GM19397 (cell line): ENCODE measurements around the gene TANGO2.

Experiments used
- ATAC-seq: cut with Tn5 transposase; IDR thresholded peaks from one replicate; pipeline ENCODE4 v1.9.1; 2021; ENCODE audit warnings: mild to moderate bottlenecking, moderate library complexity; ENCODE audit not compliant: unreplicated experiment

TANGO2 gene

GRCh38 chr22:20011123-20011992, 9.6 kb upstream of the TANGO2 start:
- no peak for ATAC-seq

DNA sequence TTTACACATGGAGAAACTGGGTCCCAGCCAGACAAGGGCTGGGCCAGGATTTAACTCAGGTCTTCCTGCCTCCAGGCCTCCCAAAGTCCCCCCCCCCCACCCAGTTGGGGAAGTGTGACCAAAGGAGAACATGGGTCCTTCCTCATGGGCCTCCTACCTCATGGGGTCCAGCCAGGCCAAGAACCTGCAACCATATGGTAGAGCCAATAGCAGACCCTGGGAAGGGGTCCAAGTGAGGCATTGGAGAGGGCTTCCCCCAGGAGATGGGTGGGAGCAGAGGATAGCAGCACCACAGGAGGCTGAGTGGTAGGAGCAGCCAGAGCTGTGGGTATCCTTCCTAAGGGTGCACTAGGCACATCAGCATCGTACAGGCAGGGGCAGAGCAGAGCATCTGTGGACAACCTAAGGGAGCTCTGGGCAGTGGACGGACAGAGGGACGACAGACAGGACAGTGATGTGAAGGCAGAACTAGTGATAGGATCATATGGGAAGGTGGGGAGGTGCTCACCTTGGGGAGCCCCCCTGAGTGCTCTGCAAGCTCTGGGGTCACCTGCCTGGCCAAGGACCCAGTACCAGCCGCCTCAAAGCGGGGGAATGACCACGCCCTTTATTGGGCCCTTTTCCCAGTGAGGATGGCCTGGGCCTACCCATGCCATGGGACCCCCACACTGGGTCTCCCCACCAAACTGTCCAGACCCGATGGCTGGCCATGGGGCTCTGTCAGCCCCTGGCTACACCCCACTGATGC, 8.7 kb upstream of the TANGO2 start:
- ATAC-seq: no peak

DNA sequence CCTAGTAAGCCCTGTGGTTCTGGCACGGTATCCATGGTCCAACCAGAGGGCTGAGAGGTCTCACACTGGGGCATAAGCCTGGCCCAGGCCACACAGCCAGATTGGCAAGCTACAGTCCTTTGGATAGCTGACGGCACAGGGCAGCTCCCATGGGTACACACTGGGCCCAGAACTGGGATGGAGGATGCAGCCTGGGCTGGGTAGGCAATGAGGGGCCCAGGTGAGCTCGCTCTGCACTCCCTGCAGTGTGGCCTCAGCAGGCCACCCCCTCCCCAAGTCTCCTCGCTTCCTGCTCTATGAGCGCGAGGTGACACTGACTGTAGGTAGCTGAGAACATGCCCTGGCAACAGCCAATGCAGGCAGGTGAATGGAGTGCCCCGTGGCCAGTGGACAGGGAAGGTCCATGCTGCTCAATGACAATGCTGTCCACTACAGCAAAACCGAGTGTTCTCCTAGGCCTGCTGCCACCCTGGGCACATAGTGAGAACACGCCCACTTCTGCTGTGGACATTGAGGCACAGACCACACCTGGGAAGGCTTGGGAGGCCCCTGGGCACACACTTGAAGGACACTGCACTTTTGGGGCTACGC, 8.1 kb upstream of the TANGO2 start:
- no peak for ATAC-seq

DNA sequence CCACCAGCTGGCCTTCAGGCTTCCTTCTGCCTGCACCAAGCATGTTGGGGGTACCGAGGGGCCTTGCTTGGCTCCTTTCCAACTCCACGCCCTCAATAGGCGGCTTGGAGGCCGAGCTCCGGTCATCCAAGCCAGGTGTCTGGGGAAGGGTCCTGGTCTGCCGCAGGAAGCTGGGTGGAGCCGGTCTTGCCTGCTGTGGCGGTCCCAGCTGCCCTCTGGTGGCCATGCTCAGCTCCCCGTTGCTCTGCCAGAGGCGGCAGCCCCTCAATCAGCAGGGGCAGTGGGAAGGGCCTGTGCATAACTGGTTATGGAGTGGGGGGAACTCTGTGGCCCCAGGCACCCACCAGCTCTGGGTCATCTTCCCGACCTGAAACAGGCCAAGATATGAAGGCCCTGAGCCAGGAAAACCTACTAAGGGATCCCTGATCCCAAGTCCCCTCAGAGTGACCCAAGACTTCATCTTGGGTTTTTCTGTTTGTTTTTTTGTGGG, 7.5 kb upstream of the TANGO2 start:
- no peak for ATAC-seq

DNA sequence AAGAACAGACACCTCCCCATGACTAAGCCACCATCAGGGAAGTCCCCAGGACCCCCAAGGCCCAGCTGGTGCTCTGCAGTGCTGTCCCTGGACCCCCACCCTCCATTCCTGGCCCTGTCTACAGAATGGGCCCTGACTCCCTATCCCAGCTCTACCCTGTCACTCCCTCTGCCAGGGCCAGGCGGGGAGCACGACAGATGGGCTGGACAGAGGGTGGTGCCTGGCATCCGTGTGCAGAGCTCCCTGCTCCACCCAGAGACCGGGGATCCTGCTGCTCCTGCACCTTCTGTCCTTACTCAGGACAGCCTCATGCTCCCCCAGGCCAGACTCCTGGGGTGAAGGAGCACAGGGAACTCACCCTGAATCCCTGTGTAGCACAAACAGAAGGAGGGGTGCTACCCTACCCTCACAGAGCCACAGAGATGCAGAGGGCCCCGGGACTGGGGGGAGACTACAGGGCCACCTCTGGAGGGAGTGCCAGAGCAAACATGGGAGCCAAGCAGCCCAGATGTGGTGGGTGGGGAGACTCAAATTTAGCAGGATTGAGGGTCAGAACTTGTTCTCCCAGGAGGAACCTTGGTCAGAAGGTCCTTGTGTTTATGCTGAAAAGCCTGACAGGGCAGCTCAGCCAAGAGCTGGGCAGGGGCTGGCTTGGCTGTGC, 6.3 kb upstream of the TANGO2 start:
- ATAC-seq: no peak

DNA sequence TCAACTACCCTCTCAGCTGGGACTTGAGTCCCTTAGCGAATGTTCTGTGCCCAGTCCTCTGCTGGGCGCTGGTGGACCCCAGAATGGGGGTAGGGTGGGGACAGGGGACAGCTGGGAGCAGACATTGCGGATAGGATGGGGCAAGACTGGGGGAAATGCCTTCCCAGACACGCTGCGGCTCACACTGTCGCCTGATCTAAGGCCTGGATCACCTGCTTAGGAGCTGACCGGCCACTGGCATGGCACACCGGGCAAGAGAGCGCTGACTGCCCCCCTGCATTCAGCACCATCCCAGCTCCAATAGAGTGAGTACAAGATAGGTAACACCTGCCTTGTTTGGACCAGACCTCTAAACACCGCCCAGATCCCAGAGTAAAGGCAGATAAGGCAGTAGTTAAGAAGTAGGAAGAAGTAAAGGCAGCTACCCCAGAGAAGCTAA, 5.7 kb upstream of the TANGO2 start:
- ATAC-seq: no peak

GRCh38 chr22:20015971-20016733, 4.8 kb upstream of the TANGO2 start:
- no peak for ATAC-seq

DNA sequence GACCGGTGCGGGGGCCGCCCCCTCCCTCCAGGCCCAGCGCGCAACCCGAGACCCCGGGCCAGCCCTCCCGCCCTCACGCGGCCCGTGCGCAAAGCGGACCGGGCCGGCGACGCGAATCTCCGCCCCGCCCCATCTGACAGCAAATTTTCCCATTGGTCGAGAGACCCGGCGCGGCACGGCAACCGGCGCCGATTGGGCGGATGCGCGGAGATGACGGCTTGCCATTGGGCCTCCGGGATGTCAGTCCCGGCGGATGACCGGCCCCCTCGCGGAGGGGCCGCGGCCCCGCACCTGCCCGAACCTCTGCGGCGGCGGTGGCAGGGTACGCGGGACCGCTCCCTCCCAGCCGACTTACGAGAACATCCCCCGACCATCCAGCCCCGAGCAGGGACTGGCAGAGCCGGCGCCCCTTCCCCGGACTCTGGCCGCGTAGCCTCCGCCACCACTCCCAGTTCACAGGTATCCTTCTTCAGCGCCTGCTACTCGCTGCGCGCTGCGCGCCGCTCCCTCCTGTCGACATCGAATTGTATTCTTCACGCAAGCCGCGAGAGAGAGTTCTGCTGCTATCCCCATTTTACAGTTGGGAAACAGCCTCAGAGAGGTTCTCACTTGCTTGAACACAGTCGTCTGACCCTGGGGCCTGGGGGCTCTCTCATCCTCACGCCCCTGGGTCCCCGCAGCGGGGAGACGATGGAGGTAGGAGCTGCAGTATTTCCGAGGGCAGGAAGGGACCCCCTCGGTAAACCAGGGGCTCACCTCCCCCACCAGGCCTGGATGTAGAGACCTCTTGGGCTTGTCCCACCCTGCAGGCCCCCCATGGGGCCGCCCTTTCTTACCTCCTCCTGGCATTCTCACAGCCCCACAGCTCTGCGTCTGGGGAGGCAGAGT, 3.9 kb upstream of the TANGO2 start, which contains the start of gene ARVCF:
ARVCF (minus strand) TSS at position 90 of the 888 bp plus-strand sequence. CDS start 26,029 bp downstream, outside the sequence.
- peak; percentile 58 for ATAC-seq

GRCh38 chr22:20017622-20017958, 3.3 kb upstream of the TANGO2 start:
- no peak for ATAC-seq

DNA sequence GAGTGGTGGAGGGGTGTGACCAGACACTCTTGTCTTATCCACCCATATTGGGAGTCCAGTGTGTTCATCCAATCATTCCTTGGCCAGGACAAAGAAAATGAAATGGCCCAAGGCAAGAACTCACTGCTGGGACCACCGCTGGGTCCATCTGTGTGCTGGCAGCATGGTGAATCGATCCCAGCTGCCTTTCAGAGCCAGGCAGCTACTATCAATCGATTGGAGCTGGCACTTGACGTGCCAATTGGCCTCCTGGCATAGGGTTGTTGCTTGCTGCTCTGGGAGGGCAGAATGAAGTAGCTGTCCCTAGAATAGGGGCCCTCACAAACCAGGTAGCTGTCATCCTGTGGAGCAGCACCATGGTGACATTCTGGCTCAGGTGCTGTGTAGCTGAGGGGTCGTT, 2.9 kb upstream of the TANGO2 start:
- ATAC-seq: no peak

DNA sequence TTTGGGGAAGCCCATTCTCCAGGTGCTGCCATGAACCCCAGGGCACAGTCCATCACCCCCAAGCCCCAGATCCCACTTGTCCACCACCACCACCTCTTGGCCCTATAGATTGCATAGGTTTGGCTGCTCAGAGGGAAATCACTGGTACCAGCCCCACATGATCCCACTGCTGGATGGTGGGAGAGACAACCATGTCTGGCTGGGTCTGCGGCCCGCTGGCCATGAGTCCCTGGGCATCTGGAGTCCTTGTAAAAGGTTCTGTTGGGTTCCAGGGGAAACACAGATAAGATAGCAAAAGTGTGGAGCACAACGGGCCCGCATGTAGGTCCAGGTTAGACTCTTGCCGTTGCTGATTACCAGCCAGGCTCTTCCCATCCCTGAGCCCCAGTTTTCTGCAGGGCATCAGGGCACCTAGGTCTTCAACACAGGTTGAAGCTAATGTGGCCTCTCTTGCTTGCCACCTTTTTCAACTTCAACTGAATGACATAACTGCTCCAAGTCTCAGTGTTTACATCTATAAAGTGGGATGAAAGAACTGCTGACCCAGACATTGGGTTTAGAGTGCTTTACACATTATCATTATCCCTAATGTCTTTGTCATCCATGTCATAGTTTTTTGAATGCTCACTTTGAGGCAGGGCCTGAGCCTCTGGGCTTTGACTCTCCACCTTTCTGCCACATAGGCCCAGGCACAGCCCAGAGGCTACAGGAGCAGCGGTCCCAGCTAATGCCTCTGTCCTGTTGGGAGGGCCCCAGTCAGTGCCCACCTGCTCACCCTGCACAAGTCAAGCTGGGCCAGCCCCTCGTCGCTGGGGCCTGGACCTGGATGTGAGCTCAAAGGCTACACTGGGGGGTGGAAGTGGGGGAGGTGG, 1.0 kb upstream of the TANGO2 start:
- ATAC-seq: no peak

DNA sequence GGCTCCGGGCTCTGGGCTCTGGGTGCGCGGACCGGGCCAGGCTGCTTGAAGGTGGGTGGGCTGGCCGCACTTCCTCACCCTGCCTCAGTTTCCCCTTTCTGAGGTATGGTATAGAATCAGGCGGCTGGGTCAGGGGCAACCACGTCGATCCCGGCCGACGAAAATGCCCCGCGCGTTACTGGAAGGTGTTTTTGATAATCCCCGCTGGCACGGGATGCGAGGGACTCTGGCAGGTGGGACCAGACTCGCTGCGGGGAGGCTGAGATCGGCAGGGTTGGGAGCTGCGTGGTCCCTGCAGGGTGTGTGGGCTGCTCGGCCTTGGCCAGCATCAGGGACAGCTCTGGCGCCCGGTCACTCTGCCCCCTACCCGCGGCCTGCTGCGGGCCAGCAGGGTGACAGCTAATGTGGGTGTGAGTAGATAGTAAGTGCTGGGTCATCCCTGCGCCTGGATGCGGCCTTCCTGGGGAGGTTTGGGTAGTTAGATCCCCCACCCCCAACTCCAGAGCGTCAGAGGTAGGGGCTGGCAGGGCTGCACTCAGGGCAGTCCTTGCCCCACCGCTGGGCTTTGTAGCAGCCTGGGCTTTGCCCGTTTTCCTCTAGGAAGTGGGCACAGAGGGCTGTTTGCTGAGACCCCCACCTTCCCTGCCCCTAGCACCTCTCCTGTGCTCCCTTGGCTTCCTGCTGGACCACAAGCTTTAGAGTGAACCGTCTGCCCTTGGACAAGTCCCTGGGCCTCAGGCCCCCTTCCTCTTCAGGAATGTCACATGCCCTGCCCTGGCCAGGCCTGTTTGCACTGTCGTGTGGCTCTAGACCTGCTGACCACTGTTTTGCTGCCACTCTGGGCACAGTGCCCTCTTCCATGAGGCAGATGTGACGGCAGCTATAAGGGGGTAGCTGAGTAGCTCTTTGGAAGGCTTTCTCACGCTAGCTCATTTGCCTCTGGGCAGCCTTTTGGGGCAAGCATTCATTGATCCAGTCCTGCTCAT, 579 bp downstream of the TANGO2 start:
- ATAC-seq: no peak

- ATAC-seq: no peak
Measured at GRCh38 chr22:20022231-20022977, 1.5 kb downstream of the TANGO2 start.

DNA sequence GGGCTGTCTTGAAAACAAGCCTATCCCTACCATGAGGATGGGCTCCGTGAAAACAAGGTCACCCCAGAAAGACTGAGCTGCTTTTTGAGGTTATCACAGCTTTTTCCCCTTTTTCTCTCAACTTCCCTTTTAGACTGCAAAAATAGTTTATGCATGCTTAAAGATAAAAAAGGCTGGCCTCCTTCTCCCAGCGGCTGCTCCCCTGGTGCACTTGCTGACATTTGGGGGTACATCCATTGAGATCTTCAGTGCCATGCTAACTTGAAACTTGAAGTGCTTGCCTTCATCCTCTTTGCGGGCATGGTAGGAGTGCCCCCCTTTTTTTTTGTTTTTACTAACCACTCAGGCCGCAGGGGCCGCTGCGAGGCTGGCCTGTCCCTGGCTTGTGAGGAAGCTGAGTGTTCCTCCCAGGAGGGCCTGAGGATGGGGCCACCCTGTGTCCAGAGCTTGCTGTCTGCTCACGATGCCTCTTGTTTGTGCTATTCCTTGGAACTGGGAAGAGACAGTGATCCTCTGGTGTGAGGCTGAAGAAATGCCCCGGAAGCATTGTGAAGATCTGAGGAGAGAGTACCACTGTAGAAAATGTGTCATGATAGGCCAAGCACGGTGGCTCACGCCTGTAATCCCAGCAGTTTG, 2.2 kb downstream of the TANGO2 start:
- ATAC-seq: no peak

DNA sequence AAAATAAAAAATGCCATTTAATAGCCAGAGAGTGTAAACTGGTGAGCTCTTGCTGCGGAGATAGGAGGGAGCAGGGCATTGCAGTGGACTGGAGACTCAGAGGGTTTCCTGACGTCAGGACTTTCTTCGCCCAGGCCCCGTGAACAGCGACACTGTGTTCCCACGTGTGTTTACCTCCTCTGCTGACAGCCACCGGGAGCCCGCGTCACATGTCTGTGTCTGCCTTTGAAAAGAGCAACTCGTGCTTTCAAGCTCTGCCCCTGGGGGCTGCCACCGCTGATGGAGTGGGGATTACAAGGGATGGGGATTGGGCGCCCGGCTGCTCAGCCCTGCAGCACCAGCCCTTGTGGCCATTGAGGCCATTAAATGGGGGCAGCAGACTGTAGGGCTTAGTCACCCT, 3.3 kb downstream of the TANGO2 start:
- no peak for ATAC-seq
